Smooth muscle cell of the brain vasculature (primary cell): ENCODE measurements around the gene PP2D1.
"Not testable (repeated sequence)": the region's sequence is repeated elsewhere in the genome, so short reads cannot be mapped to it uniquely, and the experiment has no call there.

Source experiments
- DNase-seq: peaks from one replicate; pipeline ENCODE4 v3.0.0-alpha.2; 2012; ENCODE audit warnings: low read depth, low spot score

The PP2D1 gene

GRCh38 chr3:20039765-20040547 lies 27.9 kb upstream of the PP2D1 start, which contains the start of gene KAT2B:
KAT2B (plus strand) TSS chr3:20040446; CDS start chr3:20040478, 32 bp downstream.
- no peak for DNase-seq

DNA sequence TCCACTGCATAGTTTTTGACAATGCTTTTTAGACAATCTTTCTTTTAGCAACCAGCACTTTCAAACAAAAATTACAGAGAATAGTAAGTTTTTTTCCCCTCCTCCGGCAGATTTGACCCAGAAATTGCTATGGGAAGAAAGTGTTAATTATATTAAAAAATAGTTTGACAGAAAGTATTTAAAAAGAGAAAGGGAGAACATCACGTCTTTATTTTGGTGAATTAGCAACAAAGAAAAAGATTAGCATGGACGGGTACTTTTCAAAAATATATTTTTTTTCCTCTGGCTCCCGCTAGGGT lies 27.4 kb upstream of the PP2D1 start:
- no peak for DNase-seq

GRCh38 chr3:20038699-20039465 lies 26.8 kb upstream of the PP2D1 start:
- no peak for DNase-seq

DNA sequence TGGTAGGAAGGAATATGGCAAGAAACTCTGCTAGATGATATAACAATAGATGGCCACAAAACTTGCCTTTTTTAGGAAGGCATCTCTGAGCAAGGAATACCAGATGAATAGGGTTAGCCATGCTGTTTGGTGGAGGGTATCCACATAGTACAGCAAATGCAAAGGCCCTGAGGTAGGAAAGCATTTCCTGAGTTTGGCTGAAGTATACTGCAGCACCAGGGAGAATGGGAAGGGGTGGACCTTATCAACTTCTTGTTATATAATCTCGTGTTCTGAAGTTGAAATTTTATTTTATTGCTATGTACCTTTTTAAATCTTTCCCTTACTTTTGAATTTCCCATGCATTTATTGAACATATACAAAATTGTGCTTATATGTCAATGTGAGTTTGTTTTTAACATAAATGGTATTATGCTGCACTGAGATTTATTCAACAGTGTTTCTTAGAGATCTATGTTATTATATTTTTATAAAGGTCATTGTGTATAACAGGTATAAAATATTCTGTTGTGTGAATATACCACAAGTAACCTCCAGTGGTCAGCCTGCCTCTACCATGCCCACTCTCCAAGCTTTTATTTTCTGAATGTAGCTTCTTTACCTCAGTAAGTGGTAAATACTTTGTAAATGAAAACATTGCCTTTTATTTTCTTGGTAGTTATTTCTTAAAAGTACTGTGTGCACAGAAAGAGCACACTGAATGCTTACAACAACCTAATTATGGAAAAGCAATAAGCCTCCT lies 25.4 kb upstream of the PP2D1 start:
- no peak for DNase-seq

GRCh38 chr3:20035019-20035418 lies 23.0 kb upstream of the PP2D1 start:
- DNase-seq = no peak

DNA sequence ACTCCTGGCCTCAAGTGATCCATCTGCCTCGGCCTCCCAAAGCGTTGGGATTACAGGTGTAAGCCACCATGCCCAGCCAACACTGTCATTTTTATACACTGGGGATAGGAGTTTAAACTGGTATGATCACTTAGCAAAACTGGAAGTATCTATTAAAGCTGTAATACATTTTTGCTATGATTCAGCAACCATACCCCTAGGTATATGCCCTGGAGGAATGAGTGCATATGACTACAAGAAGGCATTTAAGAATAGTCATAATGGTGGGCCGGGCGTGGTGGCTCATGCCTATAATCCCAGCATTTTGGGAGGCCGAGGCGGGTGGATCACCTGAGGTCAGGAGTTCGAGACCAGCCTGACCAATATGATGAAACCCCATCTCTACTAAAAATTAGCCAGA lies 19.9 kb upstream of the PP2D1 start:
- not testable (repeated sequence) for DNase-seq

- no peak for DNase-seq
Measured at GRCh38 chr3:20028905-20029331, 16.9 kb upstream of the PP2D1 start.

DNA sequence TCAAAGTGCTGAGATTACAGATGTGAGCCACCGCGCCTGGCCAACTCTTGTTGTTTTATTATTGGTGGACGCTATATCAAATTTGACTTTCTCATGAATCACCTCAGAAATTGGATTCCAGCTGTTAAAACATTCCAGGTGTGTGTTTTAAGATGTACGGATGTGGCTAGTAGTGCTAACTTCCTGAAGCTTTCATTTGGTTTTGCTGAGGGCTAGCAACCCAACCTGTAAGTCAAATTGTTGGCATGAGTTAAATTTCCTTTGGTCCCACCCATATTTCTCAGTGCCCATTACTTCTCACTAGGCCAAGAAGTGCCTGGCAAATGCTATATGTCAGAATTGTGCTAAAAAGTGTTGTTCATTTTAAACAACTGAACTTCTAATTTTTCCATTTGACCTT lies 15.1 kb upstream of the PP2D1 start:
- DNase-seq = no peak

DNA sequence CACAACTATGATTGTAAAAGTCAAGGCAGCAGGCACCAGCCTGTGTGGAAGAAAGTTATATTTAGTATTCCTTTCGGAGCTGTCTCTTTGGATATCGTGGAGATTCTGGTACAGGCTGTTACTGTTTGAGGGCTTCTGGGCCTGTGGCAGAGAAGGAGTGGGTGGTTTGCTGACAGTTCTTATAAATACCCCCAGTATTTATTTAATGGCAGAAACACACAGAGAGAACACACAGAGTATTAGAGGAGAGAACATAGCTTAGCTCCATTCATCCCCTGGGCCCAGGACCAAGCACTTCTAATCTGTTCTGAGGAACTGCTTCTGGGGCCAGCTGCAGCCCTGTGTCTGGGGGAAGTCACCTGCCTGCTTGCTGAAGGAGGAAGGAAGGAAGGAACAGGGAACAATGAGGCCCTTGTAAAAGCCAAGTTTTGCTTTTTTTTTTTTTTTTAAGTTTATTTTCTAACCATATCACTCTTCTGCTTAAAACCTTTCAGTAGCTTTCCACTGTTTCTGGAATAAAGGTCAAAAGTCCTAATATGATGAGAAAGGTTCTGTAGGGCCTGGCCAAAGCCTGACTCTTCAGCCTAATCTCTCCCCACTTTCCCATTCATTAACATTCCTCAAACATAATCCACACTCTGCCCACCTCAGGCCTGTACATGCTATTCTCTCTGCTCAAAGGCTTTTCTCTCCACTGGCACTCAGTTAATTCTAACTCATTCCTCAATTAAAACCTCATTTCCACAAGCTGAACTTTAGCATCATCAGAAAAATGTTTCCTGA lies 11.8 kb upstream of the PP2D1 start:
- no peak for DNase-seq

DNA sequence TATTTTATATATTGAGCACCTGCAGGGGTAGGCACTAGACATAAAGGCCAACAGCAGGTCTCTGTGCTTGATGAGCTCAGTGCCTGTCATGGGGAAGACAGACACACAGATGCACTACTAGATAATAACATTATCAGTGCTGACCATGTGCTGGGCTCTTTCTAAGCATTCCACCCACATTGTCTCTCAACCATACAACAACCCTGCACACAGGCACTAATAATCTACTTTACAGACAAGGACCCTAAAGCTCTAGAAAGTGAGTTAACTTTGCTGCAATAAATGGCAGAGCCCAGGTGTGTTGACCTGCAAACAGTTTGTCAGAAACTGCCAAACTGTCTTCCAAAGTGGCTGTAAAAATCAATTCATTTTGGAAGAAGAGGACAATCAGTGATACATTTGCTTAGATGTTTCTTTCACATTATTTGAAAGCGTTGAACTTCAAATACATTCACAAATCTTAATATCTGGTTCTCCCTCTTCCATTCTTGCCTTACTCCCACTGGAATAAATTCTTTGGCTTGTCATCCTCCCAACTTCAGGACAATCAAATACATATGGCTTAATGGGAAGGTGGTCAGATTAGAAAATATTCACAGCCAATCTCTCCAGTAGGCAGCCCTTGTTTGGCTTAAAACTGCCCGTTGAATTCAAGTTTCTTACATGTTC lies 11.0 kb upstream of the PP2D1 start:
- no peak for DNase-seq

DNA sequence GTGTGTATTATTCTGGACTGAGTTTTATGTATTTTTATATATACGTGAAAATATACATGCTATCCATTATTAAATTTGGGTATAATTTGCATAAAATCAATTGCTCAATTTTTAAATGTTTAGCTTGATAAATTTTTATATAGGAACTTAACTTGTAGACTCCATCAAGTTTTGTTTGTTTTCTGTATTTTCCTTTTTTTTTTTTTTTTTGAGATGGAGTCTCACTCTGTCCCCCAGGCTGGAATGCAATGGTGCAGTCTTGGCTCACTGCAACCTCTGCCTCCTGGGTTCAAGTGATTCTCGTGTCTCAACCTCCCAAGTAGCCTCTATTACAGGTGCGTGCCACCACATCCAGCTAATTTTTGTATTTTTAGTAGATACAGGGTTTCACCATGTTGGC lies 4.0 kb upstream of the PP2D1 start:
- not testable (repeated sequence) for DNase-seq

DNA sequence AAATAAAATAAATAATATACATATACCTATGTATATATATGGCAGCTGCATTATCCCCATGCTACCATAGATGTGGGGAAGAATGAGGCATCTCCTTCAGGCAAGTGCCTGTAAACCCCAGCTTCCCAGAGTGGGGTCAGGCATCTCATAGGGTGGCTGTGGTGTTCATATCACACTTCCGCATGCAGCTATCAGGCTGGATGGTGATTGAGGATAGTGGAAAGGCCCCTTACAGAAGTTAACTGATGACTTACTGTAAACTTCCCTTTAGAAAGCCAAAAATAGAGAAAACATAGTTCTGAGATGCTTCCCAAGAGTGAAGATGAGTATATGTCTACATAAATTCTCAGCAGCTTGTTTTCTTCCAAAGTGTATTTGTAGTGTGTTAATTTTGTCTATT lies 3.5 kb upstream of the PP2D1 start:
- no peak for DNase-seq

GRCh38 chr3:20013396-20013795 lies 1.3 kb upstream of the PP2D1 start:
- no peak for DNase-seq

DNA sequence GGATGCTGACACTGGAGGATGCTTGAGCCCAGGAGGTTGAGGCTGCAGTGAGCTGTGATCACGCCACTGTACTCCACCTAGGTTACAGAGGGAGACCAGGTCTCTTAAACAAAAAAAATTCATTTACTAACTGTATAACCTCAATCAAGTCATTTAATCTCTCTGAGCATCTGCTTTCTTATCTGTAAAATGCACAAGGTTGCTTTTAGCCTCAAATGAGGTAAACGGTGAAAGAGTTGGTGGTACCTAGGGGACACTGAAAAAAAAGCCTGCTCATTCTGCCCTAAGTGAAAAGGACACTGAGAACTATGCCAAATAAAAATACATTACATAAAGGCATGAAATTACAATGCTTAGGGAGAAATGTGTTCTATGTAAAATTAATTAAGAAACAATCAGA lies 3.4 kb downstream of the PP2D1 start:
- DNase-seq = no peak

GRCh38 chr3:20007960-20008359 lies 4.1 kb downstream of the PP2D1 start:
- DNase-seq = no peak

DNA sequence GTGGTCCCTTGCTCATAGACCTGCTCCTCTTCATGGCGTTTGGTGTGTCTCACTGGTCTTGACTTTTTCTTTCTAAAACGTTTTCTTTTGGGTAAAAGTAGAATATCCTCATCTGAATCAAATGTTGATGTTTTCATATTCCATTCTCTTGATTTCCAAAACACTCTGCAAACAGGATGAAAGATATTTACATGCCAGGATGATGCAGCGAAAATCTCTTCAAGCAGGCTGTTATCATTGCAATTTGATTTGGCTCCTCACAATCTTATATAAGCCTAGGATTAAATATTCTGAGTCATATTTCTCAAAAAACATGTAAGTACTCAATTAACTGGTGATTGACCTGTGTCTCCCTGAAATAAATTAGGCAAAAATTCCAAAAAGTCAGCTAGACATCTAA lies 10.1 kb downstream of the PP2D1 start:
- no peak for DNase-seq

DNA sequence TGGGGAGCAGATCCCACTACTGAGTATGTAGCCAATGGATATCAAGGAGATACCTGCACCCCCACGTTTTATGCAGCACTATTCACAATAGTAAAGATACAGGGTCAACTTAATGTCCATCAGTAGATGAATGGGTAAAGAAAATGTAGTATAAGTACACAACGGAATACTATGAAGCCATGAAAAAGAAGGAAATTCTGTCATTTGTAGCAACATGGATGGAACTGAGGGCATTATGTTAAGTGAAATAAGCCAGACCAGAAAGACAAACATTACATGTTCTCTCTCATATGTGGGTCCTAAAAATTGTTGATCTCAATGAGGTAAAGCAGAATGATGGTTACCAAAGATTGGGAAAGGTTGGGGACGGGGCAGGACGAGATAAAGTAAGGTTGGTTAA lies 14.6 kb downstream of the PP2D1 start:
- DNase-seq = no peak

DNA sequence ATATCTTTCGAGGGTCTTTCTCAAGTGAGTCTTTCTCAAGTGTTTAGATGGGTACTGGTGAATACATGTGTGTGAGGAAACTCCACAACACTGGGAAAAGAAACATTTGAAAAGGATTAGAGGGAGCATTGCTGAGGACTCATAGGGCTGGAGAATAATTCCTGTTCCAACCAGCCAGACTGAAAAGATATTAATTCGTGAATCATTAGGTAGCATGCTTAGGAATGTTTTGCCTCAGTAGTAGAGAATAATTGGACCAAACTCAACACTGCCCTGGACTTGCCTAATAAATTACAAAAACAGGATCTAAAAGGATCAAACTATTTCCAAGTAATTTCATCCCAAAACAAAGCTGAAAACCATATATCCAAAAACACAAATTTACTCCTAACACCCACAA lies 17.3 kb downstream of the PP2D1 start:
- DNase-seq = no peak

GRCh38 chr3:19988904-19989303 lies 23.2 kb downstream of the PP2D1 start:
- not testable (repeated sequence) for DNase-seq

DNA sequence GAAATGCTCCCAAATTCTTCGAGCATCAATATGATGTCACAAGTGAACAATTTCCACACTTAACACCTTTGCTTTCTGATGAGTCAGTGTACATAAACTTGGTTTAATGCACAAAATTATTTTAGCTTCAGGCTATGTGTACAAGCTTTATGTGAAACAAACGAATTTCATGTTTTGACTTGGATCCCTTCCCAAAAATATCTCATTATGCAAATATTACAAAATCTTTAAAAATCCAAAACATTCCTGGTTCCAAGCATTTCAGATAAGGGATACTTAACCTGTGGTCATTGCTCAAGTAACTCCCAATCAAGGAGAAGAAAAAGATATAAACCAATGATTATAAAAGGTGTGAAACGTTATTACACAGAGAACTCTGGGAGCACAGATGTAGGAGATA lies 40.0 kb downstream of the PP2D1 start:
- no peak for DNase-seq

DNA sequence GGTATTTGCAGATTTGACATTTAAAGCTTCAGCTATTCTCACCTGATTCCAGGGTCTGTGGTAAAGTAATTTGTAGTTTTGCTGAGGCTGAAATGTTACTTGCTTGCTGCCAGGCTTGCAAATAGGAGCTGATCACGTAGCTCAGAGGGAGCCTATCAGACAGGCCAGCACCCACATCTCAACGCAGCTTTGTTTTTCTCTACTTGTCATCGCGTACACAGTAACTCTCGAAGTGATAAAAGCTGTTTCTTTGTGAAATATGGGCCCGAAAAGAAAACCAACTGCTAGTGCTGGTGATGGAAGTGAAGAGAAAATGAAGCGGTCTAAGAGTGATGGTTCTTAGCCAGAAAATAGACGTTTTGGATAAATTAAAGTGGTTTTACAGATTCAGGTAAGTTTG lies 41.7 kb downstream of the PP2D1 start:
- no peak for DNase-seq
